HepG2 (cell line): ENCODE results near the gene CACNA1G. TPM values are rescaled to one million over a fixed set of nuclear protein-coding genes. Genes with fewer than 3 reads are reported as not detected.

ENCODE experiments used
- BRCA1 ChIP-seq: sonication (generic); formaldehyde crosslinking; IDR thresholded peaks from 2 replicates; pipeline ENCODE4 v1.4.0; 2020; ENCODE audit warnings: missing genetic modification reagents
- CBX2 ChIP-seq, 2 experiments: fragments of 200-600 bp in 1 of 2; sonication (generic); formaldehyde crosslinking in 1 of 2; IDR thresholded peaks; 2 replicates each; pipeline versions ENCODE4 v1.7.0 to v1.8.1; 2018 to 2022; ENCODE audit warnings: low read depth in 2 of 2, low read length in 1 of 2, mild to moderate bottlenecking in 1 of 2, missing genetic modification reagents in 1 of 2
- CEBPZ ChIP-seq: IDR thresholded peaks from 2 replicates; pipeline ENCODE4 v1.6.1; 2012; ENCODE audit warnings: low read length, improper control_type of control experiment
- FOXP4 ChIP-seq: sonication (generic); formaldehyde crosslinking; IDR thresholded peaks from 2 replicates; pipeline ENCODE4 v1.4.0; 2020; ENCODE audit warnings: missing genetic modification reagents
- GMEB1 ChIP-seq: sonication (generic); formaldehyde crosslinking; IDR thresholded peaks from 2 replicates; pipeline ENCODE4 v1.5.1; 2020; ENCODE audit warnings: missing genetic modification reagents, mild to moderate bottlenecking, borderline replicate concordance
- MTA1 ChIP-seq: sonication (generic); formaldehyde crosslinking; IDR thresholded peaks from 2 replicates; pipeline ENCODE4 v1.4.0; 2020; ENCODE audit warnings: missing genetic modification reagents, mild to moderate bottlenecking, borderline replicate concordance
- NAIF1 ChIP-seq: sonication (generic); formaldehyde crosslinking; IDR thresholded peaks from 2 replicates; pipeline ENCODE4 v1.5.0; 2020; ENCODE audit warnings: mild to moderate bottlenecking, missing genetic modification reagents, borderline replicate concordance
- NFYB ChIP-seq: sonication (generic); formaldehyde crosslinking; IDR thresholded peaks from 2 replicates; pipeline ENCODE4 v1.4.0; 2020; ENCODE audit warnings: missing genetic modification reagents
- RNF2 ChIP-seq: fragments of 450-650 bp; conservative IDR thresholded peaks from 2 replicates; pipeline ENCODE4 v1.6.1; 2016; ENCODE audit warnings: low read depth
- SAP130 ChIP-seq: IDR thresholded peaks from 2 replicates; pipeline ENCODE4 v1.6.1; 2016; ENCODE audit warnings: low read depth
- SNRNP70 ChIP-seq: fragments of 200-400 bp; formaldehyde crosslinking; IDR thresholded peaks from 2 replicates; pipeline ENCODE4 v1.6.1; 2017; ENCODE audit warnings: mild to moderate bottlenecking, low read depth, low read length, moderate library complexity
- TCF7 ChIP-seq: sonication (generic); IDR thresholded peaks from 2 replicates; pipeline ENCODE4 v1.6.1; 2016; ENCODE audit warnings: antibody characterized with exemption, low read depth
- U2AF1 ChIP-seq: fragments of 200-400 bp; formaldehyde crosslinking; optimal IDR thresholded peaks from 2 replicates; pipeline ENCODE3; 2017; ENCODE audit warnings: mild to moderate bottlenecking, low read depth, low read length
- ZNF263 ChIP-seq: sonication (generic); formaldehyde crosslinking; IDR thresholded peaks from 2 replicates; pipeline ENCODE4 v1.4.0; 2020; ENCODE audit warnings: missing genetic modification reagents
- ZNF343 ChIP-seq: sonication (generic); formaldehyde crosslinking; IDR thresholded peaks from 2 replicates; pipeline ENCODE4 v1.4.0; 2020; ENCODE audit warnings: mild to moderate bottlenecking, missing genetic modification reagents
- ZNF496 ChIP-seq: sonication (generic); formaldehyde crosslinking; IDR thresholded peaks from 2 replicates; pipeline ENCODE4 v1.8.1; 2023; ENCODE audit warnings: mild to moderate bottlenecking, moderate library complexity, missing genetic modification reagents; ENCODE audit not compliant: insufficient replicate concordance
- ZNF740 ChIP-seq: sonication (generic); formaldehyde crosslinking; IDR thresholded peaks from 2 replicates; pipeline ENCODE4 v1.4.0; 2020; ENCODE audit warnings: missing genetic modification reagents
- polyA plus RNA-seq, 8 experiments: library from polyadenylated mRNA; depleted of rRNA in 3 of 8; stranded (reverse) in 7 of 8; unstranded in 1 of 8; fragments of >200 nt; fragmentation: Illumina TruSeq in 4 of 8; extraction: Trizol in 4 of 8; gene quantifications; 2 replicates each; pipeline versions ENCODE4 v1.2.1 to v1.2.3, GENCODE V29; 2011 to 2016; ENCODE audit warnings: low read depth in 4 of 8, missing spikeins in 1 of 8, mixed read lengths in 1 of 8; ENCODE audit not compliant: insufficient read depth in 1 of 8
- total RNA-seq, 5 experiments: library from RNA; depleted of rRNA; stranded (reverse); fragments of >200 nt; fragmentation: Illumina TruSeq; extraction: Trizol; gene quantifications; 2 replicates each; pipeline ENCODE4 v1.2.3, GENCODE V29; 2016; ENCODE audit warnings: low read depth in 1 of 5

Gene CACNA1G
- total and polyA plus RNA-seq, 2 of the 13 experiments (the other 11 are each of a cell fraction or from before 2014, with no cell fraction given), result 0.02 TPM; not detected in 1

GRCh38 chr17:50547035-50547735 lies 13.3 kb upstream of the CACNA1G start, which contains the start of gene SPATA20 (continued):
- no peak; the same call in 1 of the 2 replicates for TF ChIP-seq ZNF343 (CRISPR knock-in tag)
- peak; percentile 86 for TF ChIP-seq ZNF263 (CRISPR knock-in tag)
- TF ChIP-seq RNF2, result peak; percentile 52; the same call in 1 of the 2 replicates
- no peak for TF ChIP-seq CEBPZ
- TF ChIP-seq SAP130 (CRISPR knock-in tag), result peak; percentile 86
- TF ChIP-seq MTA1 (CRISPR knock-in tag), result peak; percentile 53; the same call in 1 of the 2 replicates
- no peak for TF ChIP-seq NAIF1 (CRISPR knock-in tag)
- TF ChIP-seq NFYB (CRISPR knock-in tag), result no peak
- no peak for TF ChIP-seq ZNF496
- no peak for TF ChIP-seq U2AF1
- TF ChIP-seq CBX2 (IDR thresholded peaks at IDR 0.05; ENCODE audit: low read depth, low read length), result no peak
- TF ChIP-seq CBX2 (CRISPR knock-in tag; IDR thresholded peaks at IDR 0.05; ENCODE audit: low read depth), result peak; percentile 68; the same call in 1 of the 2 replicates
- peak; percentile 89 for TF ChIP-seq BRCA1 (CRISPR knock-in tag)
- TF ChIP-seq FOXP4 (CRISPR knock-in tag), result peak; percentile 63; the same call in 1 of the 2 replicates
- peak; percentile 69 for TF ChIP-seq ZNF740 (CRISPR knock-in tag)
- TF ChIP-seq TCF7, result no peak
- TF ChIP-seq SNRNP70, result no peak
- peak; percentile 49; the same call in 1 of the 2 replicates for TF ChIP-seq GMEB1 (CRISPR knock-in tag)
